IPS-NIHi7 (cell line): ENCODE measurements around the gene ADAM12.

Experiments used
- DNase-seq: peaks from one replicate; pipeline ENCODE4 v3.0.0; 2012; ENCODE audit warnings: mixed read lengths; ENCODE audit errors: extremely low spot score

Gene ADAM12

GRCh38 chr10:126314863-126315493, 73.3 kb downstream of the ADAM12 start:
- DNase-seq = no peak

- DNase-seq = no peak
Measured at GRCh38 chr10:126312167-126312566, 76.1 kb downstream of the ADAM12 start.

- DNase-seq = no peak
Measured at GRCh38 chr10:126309228-126309883, 78.9 kb downstream of the ADAM12 start.

- DNase-seq = no peak
Measured at GRCh38 chr10:126302826-126303665, 85.2 kb downstream of the ADAM12 start.

- DNase-seq = no peak
Measured at GRCh38 chr10:126302476-126302756, 85.9 kb downstream of the ADAM12 start.

- no peak for DNase-seq
Measured at GRCh38 chr10:126301701-126302475, 86.4 kb downstream of the ADAM12 start.

GRCh38 chr10:126294451-126294850, 93.8 kb downstream of the ADAM12 start:
- DNase-seq = no peak

- DNase-seq = no peak
Measured at GRCh38 chr10:126290232-126290631, 98.0 kb downstream of the ADAM12 start.

- no peak for DNase-seq
Measured at GRCh38 chr10:126288547-126289493, 99.5 kb downstream of the ADAM12 start.

- no peak for DNase-seq
Measured at GRCh38 chr10:126286256-126286780, 102.0 kb downstream of the ADAM12 start.

- DNase-seq = no peak
Measured at GRCh38 chr10:126283307-126283706, 105.0 kb downstream of the ADAM12 start.

- no peak for DNase-seq
Measured at GRCh38 chr10:126278851-126279250, 109.4 kb downstream of the ADAM12 start.

GRCh38 chr10:126277181-126277580, 111.1 kb downstream of the ADAM12 start:
- DNase-seq = no peak

GRCh38 chr10:126272526-126272925, 115.8 kb downstream of the ADAM12 start:
- no peak for DNase-seq

GRCh38 chr10:126270111-126270510, 118.2 kb downstream of the ADAM12 start:
- no peak for DNase-seq

- DNase-seq = no peak
Measured at GRCh38 chr10:126268013-126268920, 120.0 kb downstream of the ADAM12 start.

- no peak for DNase-seq
Measured at GRCh38 chr10:126264102-126265018, 123.9 kb downstream of the ADAM12 start.

- DNase-seq = no peak
Measured at GRCh38 chr10:126263006-126263676, 125.1 kb downstream of the ADAM12 start.
